Measurements from ENCODE around the gene GAS5.

GAS5 gene

DNA sequence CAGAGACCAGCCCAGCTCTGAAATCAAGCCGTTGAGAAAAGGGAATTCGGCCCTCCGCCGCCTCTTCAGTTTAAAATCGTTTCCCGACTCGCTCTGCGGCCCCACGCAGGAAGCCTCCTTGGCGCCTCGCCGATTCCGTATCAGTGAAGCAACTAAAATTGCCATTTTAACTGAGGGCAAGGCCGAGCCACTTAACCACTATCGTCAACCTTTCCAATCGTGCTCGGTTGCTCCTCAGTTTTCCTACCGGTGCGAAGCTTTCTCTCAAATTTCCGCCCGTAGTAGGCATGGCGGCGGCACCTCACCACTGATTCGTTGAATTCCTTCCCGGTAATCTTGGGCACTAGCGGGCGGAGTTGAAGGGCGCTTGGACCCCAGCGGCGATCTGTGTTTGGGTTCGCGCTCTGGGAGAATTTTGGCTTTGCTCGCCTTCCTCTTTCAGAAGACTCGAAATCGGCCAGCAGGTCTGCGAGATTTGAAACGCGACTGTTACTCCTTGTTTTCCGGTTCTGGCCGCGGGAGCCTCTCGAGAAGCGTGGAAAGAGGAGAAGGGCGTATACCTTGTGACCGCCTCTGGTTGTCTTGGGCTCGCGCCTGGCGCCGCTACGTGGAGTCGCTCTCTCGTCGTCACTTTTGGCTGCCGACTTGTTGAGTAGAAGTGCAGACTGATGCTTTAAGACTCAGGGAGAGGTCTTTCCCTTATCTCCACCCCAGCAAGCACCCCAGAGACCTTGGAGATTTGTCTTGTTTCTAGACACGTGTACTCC, 43.3 kb downstream of the GAS5 start, which contains the start of the genes CENPL and DARS2:
TSS of gene CENPL (minus strand) at position 569 of the 767 bp plus-strand sequence. CDS start 13,584 bp downstream, outside the sequence.
TSS of gene DARS2 (plus strand) at position 359 of the 767 bp plus-strand sequence. CDS start 557 bp downstream, outside the sequence.
- DNase-seq (ENCODE audit: low spot score) = peak; percentile 98

DNA sequence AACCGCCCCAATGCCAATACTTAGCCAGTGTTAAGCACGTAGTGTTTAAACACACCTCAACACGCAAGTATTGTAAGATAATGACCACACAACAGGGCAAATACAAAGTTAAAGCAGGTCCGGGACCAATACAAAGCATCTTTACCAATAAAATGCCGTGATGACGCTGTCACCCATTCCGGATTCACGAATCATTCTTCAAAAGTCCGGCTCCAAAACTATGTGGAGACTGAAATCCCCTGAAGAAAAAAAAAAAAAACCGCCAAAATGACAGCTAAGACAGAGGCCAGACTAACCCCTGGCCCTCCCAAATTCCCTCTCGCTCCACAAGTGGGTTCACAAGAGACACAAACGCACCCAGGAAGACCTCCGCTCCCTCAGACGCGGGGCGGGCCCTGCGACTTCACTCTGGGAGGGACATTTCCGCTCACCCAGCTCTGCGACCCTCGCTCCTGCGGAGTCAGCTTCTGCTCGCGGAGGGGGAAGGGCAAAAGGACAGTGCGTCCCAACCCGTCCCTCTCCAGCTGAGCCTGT, 43.9 kb downstream of the GAS5 start:
- no peak for DNase-seq (ENCODE audit: low spot score)

DNA sequence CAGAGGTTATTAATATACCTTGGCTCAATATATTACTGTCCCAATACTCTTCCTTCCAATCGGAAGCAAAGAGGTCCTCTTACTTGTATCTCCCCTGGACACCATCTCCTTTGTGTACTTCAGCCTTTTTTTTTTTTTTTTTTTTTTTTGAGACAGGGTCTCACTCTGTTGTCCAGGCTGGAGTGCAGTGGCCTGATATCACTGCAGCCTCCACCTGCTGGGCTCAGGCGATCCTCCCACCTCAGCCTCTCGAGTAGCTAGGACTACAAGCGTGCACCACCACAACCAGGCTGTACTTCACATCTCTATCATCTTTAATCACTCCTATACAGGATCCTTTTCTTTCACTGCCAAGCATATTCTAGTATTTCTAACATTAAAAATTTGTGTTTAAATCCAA, 46.1 kb downstream of the GAS5 start:
- DNase-seq (ENCODE audit: low spot score) = no peak

- DNase-seq (ENCODE audit: low spot score) = no peak
These were observed 49.3 kb downstream of the GAS5 start for GRCh38 chr1:173818459-173818858.
